Islet precursor cell (in vitro differentiated cells): ENCODE measurements around the gene CTSH.
"Not testable (repeated sequence)": the region's sequence is repeated elsewhere in the genome, so short reads cannot be mapped to it uniquely, and the experiment has no call there.

Experiments
- DNase-seq: peaks from one replicate; pipeline ENCODE4 v3.0.0-alpha.2; 2018

CTSH gene

DNA sequence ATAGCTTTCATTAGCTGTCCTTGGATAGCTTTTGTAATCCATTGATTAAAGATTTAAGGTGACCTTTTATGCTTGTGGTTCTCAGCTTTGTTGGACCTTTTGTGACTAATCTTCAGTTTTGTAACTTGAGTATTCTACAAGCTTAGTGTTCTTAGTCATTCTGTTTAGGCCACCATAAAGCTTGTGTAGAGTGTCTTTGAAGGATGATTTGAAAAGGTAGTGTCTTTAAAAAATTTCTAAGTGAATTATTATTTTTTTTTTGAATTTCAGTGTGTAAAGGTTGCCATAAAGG lies 64.7 kb downstream of the CTSH start:
- no peak for DNase-seq

DNA sequence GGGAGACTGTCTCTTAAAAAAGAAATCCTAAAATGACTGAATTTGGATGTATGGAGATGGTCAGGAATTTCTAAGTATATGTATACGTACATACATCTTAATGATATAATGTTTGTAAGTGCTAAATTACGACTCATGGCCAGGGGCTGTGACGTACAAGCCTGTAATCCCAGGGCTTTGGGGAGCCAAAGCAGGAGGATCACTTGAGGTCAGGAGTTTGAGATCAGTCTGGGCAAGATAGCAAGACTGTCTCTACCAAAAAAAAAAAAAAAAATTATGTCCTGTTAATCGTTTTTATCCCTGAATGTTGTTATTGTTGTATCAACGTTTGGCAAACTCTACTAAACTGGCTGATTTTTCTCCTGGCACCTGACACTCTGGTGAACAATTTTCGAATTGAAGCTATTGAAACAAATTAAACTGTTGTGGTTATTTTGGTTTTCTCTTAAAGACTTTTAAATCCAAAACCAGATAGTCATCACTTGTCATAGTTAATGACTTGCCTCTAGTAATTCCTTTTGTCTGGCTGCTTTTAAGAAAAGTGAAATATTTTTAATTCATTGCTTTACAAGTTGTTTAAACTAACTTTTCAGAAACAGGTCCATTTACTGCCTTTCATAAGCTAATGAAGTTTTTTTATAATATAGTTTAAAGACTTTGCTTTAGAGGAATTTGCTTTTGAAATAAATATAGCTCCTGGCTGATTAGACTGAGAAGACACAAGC lies 65.2 kb downstream of the CTSH start:
- no peak for DNase-seq

GRCh38 chr15:78878356-78878755 lies 66.5 kb downstream of the CTSH start:
- no peak for DNase-seq

DNA sequence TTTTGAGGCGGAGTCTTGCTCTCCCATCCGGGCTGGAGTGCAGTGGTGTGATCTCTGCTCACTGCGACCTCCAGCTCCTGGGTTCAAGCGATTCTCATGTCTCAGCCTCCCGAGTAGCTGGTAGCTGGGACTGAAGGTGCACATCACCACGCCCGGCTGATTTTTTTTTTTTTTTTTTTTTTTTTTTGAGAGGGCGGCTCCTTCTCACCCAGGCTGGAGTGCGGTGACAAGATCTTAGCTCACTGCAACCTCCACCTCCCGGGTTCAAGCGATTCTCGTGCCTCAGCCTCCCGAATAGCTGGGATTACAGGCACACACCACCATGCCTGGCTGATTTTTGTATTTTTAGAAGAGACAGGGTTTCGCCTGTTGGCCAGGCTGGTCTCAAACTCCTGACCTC lies 67.9 kb downstream of the CTSH start:
- not testable (repeated sequence) for DNase-seq

DNA sequence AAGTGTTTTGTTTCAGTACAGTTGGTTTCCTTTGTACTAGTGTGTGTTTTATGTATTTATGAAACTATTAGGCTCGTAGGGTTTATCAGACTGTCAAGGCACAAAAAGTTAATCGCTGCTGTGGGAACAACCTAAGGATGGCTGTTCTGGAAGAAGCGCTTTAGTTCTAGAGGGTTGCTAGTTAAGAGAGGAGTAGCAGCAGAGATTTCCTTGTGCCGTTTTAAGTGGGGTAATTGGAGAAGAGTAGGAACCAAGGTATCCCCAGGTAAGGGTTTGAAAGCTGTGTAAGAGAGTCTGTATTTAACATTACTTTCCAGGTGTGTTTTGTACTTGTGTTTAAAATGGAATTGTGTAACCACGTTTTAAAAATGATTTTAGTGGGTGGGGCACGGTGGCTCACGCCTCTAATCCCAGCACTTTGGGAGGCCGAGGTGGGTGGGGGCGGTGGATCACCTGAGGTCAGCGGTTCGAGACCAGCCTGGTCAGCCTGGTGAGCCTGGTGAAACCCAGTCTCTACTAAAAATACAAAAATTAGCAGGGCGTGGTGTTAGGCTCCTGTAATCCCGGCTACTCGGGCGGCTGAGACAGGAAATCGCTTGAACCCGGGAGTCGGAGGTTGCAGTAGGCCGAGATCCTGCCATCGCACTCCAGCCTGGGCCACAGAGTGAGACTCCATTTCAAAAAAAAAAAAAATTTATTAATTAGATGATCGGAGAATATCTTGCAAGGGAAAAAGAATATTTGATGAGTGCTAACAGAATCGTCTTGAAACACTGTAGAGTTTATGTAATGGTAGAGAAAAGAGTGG lies 69.5 kb downstream of the CTSH start:
- no peak for DNase-seq

GRCh38 chr15:78873793-78874765 lies 70.8 kb downstream of the CTSH start:
- no peak for DNase-seq

DNA sequence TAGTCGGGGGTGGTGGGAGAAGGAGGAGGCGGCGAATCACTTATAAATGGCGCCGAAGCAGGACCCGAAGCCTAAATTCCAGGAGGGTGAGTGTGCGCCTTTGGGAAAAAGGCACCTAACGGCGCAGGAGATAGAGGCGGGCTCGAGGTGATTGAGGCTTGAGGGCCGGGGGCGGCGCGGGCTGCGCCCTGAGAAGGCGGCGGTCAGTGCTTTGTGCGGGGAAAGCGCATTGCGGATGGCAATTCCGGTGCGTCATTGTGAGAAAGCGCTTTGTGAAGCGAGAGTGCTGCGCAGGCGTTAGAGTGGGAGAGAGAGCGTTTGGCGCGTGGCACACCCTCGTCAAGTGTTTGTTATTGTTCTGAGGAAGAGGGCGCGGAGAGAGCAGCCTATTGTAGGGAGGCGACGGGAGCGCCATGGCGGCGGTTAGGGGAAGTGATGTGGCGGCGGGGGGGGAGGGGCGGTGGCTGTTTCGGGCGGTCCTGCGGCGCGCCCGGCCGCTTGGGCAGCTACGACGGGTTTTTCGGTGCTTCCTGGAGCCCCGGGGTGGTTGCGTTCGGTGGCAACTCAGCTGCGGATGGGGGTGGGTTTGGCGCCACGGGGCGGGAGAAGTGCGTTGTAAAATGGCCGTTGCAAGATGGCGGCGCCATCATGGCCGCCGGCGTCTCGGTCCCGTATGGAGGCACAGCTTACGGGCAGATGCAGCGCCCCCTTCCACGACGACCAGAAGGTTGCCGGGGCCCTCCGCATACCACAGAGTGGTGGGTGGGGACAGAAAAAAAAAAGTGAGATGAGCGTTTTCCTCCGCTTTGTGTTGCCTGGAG lies 71.7 kb downstream of the CTSH start:
- DNase-seq = peak; percentile 97

GRCh38 chr15:78872155-78872971 lies 72.5 kb downstream of the CTSH start, which contains the start of gene MORF4L1:
TSS of gene MORF4L1 (plus strand) at chr15:78872890. CDS start at chr15:78873018, 128 bp downstream.
- peak; percentile 100 for DNase-seq

DNA sequence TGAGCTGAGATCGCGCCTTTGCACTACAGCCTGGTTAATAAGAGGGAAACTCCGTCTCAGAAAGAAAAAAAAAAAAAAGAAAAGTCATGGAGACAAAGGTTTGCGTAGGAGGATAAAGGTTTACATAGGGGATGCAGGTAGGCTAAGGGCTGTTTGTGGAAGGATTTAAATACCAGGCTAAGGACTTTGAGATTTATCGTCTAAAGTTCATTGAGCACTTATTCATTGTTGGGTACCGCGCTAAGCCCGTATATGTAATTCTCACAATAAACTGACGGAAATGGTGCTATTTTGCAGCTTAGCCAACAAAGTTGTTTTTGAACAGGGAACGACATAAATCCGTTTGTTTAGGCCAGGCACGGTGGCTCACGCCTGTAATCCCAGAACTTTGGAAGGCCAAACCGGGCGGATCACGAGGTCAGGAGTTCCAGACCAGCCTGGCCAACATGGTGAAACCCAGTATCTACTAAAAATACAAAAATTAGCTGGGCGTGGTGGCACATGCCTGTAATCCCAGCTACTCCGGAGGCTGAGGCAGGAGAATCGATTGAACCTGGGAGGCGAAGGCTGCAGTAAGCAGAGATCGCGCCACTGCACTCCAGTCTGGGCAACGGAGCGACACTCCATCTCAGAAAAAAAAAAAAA lies 73.2 kb downstream of the CTSH start:
- not testable (repeated sequence) for DNase-seq
